ENCODE results near the gene NELFB. TPM values are rescaled to one million over a fixed set of nuclear protein-coding genes. Genes with fewer than 3 reads are reported as not detected.

NELFB gene
- total RNA-seq, 4 donors from 2014 or later: 45.0 to 54.2 (median 50.9) TPM

GRCh38 chr9:137228968-137229896 lies 25.9 kb upstream of the NELFB start:
- Histone ChIP-seq H3K9me3 (no peaks in the 10 kb centered on the region), H3K27me3 (peaks cover 61% of the 10 kb centered on the region), H3K27ac (no peak overlapping the region), H3K4me3 (no peak overlapping the region), H3K36me3 (no peaks in the 10 kb centered on the region), H3K4me1 (peaks cover 35% of the 10 kb centered on the region)
- no peak for TF ChIP-seq POLR2AphosphoS5 (IDR thresholded peaks at IDR 0.05)
- DNase-seq (ENCODE audit: low spot score in 2 of 2): no peak
- 50% methylated on average over 14 of the region's 27 CpGs for WGBS

- TF ChIP-seq EP300 (IDR thresholded peaks at IDR 0.05) (no peak), POLR2A (IDR thresholded peaks at IDR 0.05) (no peak), CTCF (IDR thresholded peaks at IDR 0.05) (no peak), POLR2AphosphoS5 (IDR thresholded peaks at IDR 0.05) (no peak)
- DNase-seq (ENCODE audit: low spot score in 2 of 2): no peak
- H3K9me3 ChIP-seq: no peaks in the 10 kb centered on the region
- no peak overlapping the region for H3K4me3 ChIP-seq
- H3K27me3 ChIP-seq: peaks cover 70% of the 10 kb centered on the region
- H3K4me1 ChIP-seq: peaks cover 28% of the 10 kb centered on the region
- no peaks in the 10 kb centered on the region for H3K36me3 ChIP-seq
- 64% methylated on average over 8 of the region's 31 CpGs for WGBS
- H3K27ac ChIP-seq: no peak overlapping the region
Observed at GRCh38 chr9:137229903-137230704, 25.0 kb upstream of the NELFB start.

- H3K36me3 ChIP-seq: no peaks in the 10 kb centered on the region
- no CpG with 5 or more reads among the region's 14 CpGs for WGBS
Observed at GRCh38 chr9:137230705-137231371, 24.3 kb upstream of the NELFB start, which contains the start of gene SLC34A3. Gene SLC34A3 (plus strand): TSS chr9:137230901. CDS start chr9:137231703, 802 bp downstream.

GRCh38 chr9:137231372-137232039 lies 23.6 kb upstream of the NELFB start:
- no peak overlapping the region for H3K27ac ChIP-seq
- H3K27me3 ChIP-seq: peaks cover 80% of the 10 kb centered on the region
- H3K36me3 ChIP-seq: no peaks in the 10 kb centered on the region
- H3K4me1 ChIP-seq: peaks cover 22% of the 10 kb centered on the region
- no peak for DNase-seq (ENCODE audit: low spot score in 2 of 2)
- no peaks in the 10 kb centered on the region for H3K9me3 ChIP-seq
- TF ChIP-seq CTCF (IDR thresholded peaks at IDR 0.05) (no peak), POLR2A (IDR thresholded peaks at IDR 0.05) (no peak), POLR2AphosphoS5 (IDR thresholded peaks at IDR 0.05) (no peak), EP300 (IDR thresholded peaks at IDR 0.05) (no peak)
- no peak overlapping the region for H3K4me3 ChIP-seq
- WGBS: 76% methylated on average over 19 of the region's 23 CpGs

More at GRCh38 chr9:137230705-137231371, 24.3 kb upstream of the NELFB start, which contains the start of gene SLC34A3:
- H3K27me3 ChIP-seq: peaks cover 78% of the 10 kb centered on the region
- no peak for TF ChIP-seq POLR2AphosphoS5 (IDR thresholded peaks at IDR 0.05)
- TF ChIP-seq CTCF (IDR thresholded peaks at IDR 0.05): no peak
- TF ChIP-seq EP300 (IDR thresholded peaks at IDR 0.05): no peak
- no peak for TF ChIP-seq POLR2A (IDR thresholded peaks at IDR 0.05)
- H3K4me1 ChIP-seq: peaks cover 21% of the 10 kb centered on the region
- no peaks in the 10 kb centered on the region for H3K9me3 ChIP-seq
- H3K27ac ChIP-seq: no peak within 1 kb of the TSS
- DNase-seq (ENCODE audit: low spot score in 2 of 2): no peak
- H3K4me3 ChIP-seq: no peak within 1 kb of the TSS

- WGBS: 57% methylated on average over 10 of the region's 10 CpGs
- Histone ChIP-seq H3K4me1 (peaks cover 22% of the 10 kb centered on the region), H3K27ac (no peak overlapping the region), H3K27me3 (peaks cover 80% of the 10 kb centered on the region), H3K36me3 (no peaks in the 10 kb centered on the region), H3K4me3 (no peak overlapping the region), H3K9me3 (no peaks in the 10 kb centered on the region)
- no peak for DNase-seq (ENCODE audit: low spot score in 2 of 2)
- TF ChIP-seq EP300 (IDR thresholded peaks at IDR 0.05) (no peak), POLR2A (IDR thresholded peaks at IDR 0.05) (no peak), CTCF (IDR thresholded peaks at IDR 0.05) (no peak)
Observed at GRCh38 chr9:137232101-137232500, 23.0 kb upstream of the NELFB start.

Data from suprapubic skin (tissue), 4 donors.